HG03565 (cell line): ENCODE measurements around the gene PCNX3.

ENCODE experiments used
- ATAC-seq: cut with Tn5 transposase; IDR thresholded peaks from one replicate; pipeline ENCODE4 v1.9.1; 2021; ENCODE audit warnings: mild to moderate bottlenecking, moderate library complexity; ENCODE audit not compliant: unreplicated experiment

Gene PCNX3

GRCh38 chr11:65617990-65618751 is 2.6 kb downstream of the PCNX3 start:
- no peak for ATAC-seq

- no peak for ATAC-seq
These were observed 3.2 kb downstream of the PCNX3 start for GRCh38 chr11:65618763-65619162.

DNA sequence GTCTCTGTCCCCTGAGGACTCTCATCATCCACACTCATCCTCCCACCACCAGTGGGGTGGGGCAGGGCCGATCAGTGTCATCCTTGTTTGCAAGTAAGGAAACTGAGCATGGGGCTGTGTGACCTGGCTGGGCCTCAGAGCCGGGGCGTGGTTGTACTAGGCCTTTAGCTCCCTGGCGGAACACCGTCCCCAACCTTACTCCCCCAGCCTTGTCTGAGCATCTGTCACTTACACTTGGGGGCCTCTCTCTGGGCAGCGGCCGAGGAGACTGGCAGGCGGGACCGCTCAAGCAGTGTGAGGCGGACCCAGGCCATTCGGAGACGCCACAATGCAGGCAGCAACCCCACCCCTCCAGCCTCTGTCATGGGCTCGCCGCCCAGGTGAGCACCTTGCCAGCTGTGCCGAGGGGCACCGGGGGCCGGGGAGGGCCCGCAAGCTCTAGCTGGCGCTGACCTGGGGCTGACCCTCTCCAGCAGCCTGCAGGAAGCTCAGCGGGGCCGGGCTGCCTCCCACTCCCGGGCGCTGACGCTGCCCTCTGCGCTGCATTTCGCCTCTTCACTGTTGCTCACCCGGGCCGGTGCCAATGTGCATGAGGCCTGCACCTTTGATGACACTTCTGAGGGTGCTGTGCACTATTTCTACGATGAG is 3.8 kb downstream of the PCNX3 start:
- no peak for ATAC-seq

DNA sequence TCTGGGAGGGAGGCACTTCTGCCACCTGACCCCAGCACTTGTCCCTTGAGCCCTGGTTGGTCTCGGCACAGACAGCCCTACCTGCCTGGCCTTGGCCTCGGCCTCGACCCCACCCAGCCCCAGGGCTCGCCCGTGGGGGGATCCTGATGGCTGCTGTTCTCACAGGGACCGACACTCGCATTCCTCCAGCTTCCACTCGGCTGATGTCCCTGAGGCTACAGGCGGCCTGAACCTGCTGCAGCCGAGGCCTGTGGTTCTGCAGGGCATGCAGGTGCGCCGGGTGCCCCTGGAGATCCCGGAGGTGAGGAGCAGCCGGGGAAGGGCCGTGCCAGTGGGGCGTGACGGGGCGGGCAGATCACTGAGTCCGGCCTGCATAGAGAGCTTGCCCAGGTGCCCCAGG is 5.1 kb downstream of the PCNX3 start:
- ATAC-seq: no peak

- no peak for ATAC-seq
These were observed 5.9 kb downstream of the PCNX3 start for GRCh38 chr11:65621460-65621859.

DNA sequence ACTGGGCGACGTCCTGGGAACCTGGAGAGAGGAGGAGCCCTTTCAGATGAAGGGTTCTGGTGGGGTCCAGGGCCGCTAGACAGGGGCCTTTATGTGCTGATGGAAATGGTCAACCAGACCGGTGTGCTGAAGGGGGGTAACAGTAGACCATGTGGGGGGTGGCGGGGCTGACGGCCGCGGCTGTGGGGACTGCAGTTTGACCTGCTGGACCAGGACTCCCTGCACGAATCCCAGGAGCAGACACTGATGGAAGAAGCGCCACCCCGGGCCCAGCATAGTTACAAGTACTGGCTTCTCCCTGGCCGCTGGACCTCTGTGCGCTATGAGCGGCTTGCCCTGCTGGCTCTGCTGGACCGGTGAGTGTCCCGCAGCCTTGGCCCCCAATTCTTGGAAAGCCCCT is 6.4 kb downstream of the PCNX3 start:
- no peak for ATAC-seq

- ATAC-seq: no peak
These were observed 7.6 kb downstream of the PCNX3 start for GRCh38 chr11:65623177-65623576.

DNA sequence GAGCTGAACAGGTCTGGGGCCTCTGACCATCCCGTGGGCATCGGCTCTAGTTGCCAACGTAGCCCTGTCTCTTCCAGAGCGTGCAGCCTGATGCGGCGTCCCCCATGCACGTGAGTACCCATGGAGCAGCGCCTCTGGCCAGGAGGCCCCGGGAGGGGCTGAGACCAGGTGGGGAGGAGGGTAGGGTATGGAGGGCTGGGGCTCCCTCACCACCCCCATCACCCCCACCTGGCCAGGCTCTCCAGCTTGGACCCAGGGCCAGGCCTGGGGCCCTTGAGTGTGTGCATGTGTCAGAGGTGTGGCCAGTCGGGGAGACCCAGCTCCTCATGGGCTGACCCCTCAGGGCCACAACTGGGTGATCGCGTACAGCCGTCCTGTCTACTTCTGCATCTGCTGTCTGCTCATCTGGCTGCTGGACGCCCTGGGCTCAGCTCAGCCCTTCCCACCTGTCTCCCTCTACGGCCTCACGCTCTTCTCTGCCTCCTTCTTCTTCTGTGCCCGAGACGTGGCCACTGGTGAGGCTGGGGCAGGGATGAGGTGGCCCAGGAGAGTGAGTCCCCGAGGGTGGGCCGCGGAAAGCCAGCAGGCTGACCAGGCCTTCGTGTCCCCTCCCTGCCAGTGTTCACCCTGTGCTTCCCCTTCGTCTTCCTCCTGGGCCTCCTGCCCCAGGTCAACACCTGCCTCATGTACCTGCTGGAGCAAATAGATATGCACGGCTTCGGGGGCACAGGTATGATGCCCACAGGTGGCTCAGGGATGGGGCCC is 8.5 kb downstream of the PCNX3 start:
- no peak for ATAC-seq

- ATAC-seq: no peak
These were observed 9.5 kb downstream of the PCNX3 start for GRCh38 chr11:65624931-65625627.

- no peak for ATAC-seq
These were observed 10.2 kb downstream of the PCNX3 start for GRCh38 chr11:65625628-65626342.

- ATAC-seq: no peak
These were observed 11.6 kb downstream of the PCNX3 start for GRCh38 chr11:65627202-65627601.

DNA sequence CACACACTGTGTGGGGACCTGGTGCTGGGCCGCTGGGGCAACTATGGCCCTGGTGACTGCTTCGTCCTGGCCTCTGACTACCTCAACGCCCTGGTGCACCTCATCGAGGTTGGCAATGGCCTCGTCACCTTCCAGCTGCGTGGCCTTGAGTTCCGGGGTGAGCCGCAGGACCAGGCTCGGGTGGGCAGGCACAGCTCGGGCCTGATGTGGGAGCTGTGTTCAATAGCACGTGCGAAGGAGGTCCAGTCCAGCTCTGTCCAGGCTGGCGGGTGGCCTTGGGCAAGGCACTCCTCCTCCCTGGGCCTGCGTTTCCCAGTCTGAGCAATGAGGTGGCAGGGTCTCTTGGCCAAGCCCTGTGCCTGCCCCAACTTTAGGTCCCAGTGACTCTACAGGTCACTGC is 14.0 kb downstream of the PCNX3 start:
- ATAC-seq: no peak

DNA sequence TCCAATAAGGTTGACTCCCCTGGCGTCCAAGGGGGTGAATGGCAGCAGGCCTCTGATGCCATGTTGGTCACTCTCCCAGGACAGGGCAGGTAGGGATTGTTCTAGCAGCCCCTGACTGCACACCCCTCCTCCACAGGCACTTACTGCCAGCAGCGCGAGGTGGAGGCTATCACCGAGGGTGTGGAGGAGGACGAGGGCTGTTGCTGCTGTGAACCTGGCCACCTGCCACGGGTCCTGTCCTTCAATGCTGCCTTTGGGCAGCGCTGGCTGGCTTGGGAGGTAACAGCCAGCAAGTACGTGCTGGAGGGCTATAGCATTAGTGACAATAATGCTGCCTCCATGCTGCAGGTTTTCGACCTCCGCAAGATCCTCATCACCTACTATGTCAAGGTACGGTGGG is 14.6 kb downstream of the PCNX3 start:
- no peak for ATAC-seq

DNA sequence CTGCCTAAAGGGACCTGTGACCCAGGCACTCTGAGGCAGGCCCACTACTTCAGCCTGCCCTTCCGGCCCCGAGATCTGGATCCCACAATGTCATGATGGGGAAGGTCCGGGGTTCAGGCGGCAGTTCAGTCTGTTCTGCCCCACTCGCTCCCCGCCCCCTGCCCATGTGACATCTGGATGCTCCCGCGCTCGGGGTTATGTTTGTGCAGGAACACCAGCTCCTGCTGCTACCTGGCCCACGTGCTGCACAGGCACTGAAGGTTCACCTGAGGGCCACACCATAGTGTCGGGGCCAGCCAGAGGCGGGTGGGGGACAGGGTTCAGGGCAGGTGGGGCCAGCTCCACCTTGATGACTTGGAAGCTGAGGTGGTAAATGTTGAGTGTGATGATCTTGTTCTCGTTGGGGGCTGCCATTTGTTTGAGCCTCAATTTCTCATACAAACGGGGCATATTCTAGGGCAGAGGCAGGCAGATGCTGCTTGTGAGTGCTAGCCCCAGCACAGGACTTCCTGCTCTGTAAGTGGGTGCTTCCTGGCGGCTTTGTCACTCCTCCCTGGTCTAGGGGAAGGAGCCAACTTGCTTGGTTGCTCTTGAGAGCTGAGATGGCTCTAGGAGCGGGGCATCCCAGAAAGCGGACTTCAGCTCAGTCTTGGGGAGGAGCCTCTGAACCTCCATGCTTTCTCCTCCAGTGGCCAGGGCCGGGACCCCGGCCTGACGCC is 18.0 kb downstream of the PCNX3 start:
- no peak for ATAC-seq

DNA sequence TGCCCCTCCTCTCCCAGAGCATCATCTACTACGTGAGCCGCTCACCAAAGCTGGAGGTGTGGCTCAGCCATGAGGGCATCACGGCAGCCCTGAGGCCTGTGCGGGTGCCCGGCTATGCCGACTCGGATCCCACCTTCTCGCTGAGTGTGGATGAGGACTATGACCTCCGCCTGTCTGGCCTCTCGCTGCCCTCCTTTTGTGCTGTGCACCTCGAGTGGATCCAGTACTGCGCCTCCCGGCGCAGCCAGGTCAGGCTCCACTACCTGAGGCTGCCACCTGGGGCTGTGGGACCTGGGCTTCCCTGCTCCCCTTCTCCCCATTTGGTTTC is 18.5 kb downstream of the PCNX3 start:
- ATAC-seq: no peak

GRCh38 chr11:65634440-65634839 is 18.9 kb downstream of the PCNX3 start:
- ATAC-seq: no peak

DNA sequence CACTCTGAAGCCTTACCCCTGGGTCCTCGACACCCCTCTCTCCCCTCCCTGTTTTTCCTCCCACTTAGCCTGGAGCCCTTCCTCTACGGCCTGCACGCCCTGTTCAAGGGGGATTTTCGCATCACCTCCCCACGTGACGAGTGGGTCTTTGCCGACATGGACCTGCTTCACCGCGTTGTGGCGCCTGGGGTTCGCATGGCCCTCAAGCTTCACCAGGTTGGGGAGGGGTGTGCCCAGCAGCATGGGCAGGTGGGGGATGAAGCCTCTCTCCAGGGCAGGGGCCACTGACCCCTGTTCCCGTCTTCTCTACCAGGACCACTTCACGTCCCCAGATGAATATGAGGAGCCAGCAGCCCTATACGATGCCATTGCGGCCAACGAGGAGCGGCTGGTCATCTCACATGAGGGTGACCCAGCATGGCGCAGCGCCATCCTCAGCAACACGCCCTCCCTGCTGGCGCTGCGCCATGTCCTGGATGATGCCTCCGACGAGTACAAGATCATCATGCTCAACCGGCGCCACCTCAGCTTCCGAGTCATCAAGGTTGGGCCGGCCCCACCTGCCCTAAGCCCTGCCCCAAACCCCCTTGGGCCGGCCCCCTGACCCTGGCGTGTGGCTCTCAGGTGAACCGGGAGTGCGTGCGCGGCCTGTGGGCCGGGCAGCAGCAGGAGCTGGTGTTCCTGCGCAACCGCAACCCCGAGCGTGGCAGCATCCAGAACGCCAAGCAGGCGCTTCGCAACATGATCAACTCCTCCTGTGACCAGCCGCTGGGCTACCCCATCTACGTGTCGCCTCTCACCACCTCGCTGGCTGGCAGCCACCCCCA is 19.5 kb downstream of the PCNX3 start:
- ATAC-seq: no peak

GRCh38 chr11:65636108-65637031 is 20.8 kb downstream of the PCNX3 start:
- ATAC-seq: no peak
